A172 (cell line): Measurements from ENCODE around the gene TBC1D5. TPM values are rescaled to one million over a fixed set of nuclear protein-coding genes. Genes with fewer than 3 reads are reported as not detected.

ENCODE experiments used
- DNase-seq: peaks from one replicate; pipeline ENCODE4 v3.0.0-alpha.2; 2015; ENCODE audit warnings: low spot score
- total RNA-seq: library from RNA; depleted of rRNA; stranded (reverse); fragments of >200 nt; shearing (Covaris generic); gene quantifications from 2 replicates; pipeline ENCODE4 v1.2.3, GENCODE V29; 2014

The TBC1D5 gene
- total RNA-seq, 1 experiment from 2014 or later: 115 TPM

DNA sequence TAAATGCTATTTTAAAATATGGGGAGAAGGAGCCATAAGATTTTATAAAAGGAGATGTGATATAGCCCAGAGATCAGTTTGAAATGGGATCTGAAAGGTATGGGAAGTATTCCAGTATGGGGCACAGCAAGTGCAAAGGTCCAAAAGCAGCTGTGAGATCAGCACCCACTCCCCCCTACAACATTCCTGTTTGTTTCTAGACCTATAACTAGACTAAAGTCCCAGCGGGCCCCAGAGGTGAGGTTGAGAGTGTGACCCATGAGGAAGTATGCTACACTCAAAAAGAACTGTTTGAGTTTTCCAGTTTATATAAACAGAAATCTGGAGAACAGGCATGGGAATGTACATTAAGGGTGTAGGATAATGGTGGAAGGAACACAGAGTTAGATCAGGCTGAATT, 152.5 kb downstream of the TBC1D5 start:
- DNase-seq: no peak

DNA sequence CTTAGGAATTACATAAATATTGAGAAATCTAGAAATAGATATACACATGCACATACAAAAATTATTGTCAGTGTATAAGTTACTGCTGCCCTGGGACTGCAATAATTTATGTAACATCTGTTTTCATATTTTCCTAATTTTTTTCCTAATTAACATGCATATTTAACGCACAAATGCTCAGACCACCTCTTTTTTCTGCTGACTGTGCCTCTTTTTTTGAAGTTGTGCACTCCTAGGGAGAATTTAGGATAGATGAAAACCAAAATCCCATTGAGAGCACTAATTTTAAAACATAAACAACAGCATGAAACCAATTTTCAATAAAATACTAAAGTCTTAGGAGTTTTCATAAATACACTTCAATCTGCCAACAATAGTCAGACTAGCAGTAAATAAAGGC, 154.0 kb downstream of the TBC1D5 start:
- DNase-seq: no peak

DNA sequence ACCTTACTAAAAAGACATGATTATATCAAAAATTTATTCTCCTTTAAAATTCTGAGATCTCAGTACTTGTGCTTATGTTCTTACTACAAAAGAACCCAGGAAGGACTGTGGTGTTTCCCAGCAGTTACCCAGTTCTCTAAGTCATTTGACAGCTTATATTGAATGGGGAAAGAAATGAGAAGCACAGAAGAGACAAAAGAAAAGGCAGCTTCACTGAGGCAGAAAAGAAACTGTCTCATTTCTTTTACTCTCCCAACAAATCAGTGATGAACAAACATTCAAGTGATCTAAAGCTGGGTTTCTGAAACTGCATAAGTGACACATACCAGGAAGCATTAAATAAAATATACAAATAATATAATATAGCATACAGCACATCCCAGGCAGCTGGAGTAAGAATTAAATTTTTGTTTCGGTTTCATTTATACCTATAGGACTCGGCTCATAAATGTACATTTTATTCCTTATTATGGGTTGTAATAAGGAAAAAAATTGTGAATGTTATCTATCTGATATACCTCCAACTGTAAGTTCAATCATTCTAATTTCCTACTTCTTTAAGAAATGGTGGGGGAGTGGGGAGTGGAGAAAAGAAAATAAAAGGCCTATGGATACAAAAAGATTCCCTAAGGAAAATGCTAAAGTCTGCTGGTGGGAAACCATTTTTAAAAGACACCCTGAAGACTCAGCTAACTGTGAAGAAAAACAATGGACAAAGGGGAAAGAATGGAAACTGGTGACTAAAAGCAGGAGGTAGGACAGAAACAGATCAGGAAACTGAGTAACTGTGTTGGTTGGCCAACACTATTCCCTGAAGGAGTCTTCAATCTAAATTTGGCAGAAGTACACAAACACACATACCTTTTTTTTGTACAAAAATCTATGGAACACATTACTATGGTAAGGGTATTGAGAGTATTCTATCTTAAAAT, 156.8 kb downstream of the TBC1D5 start:
- DNase-seq: no peak

DNA sequence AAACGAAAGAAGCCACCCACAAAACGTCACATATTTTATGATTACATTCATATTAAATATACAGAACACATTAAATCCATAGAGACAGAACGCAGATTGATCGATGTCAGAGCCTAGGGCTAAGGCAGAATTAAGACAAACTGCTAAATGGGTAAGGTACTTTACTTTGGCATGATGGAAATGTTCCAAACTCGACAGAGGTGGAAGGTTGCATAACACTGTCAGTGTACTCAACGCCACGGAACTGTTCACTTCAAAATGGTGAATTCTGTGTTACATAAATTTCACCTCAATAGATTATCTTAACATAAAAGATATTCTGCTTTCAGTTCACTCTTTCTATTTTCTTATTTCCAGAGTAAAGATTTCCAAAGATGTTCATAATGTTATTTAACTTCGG, 158.4 kb downstream of the TBC1D5 start:
- no peak for DNase-seq

DNA sequence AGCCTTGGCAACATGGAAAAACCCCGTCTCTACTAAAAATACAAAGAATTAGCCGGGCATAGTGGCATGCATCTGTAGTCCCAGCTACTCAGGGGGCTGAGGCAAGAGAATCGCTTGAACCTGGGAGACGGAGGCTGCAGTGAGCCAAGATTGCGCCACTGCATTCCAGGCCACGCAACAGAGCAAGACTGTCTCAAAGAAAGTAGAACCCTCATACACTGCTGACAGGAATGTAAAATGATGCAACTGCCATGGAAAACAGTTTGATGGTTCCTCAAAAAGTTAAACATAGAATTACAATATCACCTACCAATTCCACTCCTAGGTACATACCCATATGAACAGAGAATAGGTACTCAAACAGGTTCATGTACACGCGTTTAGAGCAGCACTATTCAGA, 158.9 kb downstream of the TBC1D5 start:
- no peak for DNase-seq

DNA sequence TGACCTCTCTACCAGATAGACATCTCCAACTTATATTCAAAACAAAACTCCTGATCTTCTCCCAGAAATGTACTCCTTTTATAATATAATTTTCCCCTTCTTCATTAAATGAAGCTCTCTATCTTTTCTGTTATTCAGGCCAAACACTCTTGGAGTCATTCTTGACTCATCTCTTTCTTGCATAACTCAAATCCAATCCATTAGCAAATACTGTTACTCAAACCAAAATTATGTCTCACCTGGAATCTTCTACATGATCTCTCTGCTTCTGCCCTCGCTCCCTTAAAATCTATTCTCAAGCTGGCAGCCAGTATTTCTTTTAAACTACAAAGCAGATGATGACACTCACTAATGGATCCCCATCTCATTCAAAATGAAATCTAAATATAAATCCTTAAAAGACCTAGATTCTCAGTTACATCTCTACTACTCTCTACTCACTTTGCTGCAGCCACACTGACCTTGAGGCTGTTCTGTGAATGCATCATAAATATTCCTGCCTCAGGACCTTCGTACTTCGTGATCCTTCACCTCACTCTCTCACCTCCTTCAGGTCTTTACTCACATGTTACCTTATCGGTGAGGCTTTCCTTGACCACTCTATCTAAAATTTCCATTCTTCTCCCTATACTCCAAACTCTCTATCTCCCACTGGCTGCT, 160.9 kb downstream of the TBC1D5 start:
- DNase-seq: no peak

DNA sequence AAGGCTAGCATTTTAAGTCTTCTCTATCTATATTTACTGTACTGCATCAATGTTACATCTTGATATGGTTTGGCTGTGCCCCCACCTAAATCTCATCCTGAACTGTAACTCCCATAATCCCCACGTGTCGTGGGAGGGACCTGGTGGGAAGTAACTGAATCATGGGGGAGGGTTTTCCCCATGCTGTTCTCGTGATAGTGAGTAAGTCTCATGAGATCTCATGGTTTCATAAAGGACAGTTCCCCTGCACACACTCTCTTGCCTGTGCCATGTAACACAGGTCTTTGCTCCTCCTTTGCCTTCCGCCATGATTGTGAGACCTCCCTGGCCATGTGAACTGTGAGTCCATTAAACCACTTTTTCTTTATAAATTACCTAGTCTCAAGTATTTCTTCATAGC, 161.5 kb downstream of the TBC1D5 start:
- DNase-seq: no peak

DNA sequence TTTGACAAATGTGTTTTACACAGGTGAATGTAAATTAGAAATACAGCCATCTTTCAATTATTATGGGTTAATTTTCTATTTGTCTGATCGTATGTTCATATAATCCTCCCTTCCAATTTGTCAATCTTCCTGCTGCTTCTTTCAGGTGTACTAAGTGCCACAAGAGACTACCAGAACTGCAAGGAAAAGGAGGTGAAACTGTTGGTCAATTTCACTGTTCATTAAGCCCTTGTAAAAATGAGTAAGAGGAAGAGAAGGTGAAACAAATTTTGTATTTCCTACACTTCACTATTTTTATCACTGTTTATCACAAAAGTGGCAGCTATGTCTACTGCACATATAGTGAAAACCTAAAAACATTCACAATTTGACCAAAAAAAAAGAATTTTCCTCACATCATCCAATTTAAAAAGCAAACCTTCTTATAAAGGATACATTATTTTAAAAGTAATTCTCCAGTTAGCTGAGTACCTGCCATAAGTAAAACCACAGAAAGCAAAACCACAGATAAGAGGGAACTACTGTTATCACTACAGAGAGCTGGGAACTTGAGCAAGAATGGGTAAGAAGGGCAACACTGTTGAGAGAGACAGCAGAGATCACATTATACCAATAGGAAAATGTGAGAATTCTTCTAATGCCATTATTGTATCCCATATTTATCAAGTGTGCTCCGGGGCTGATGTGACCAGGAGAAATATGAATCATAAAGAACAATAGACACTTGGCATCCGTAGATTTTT, 163.0 kb downstream of the TBC1D5 start:
- peak; percentile 38 for DNase-seq

DNA sequence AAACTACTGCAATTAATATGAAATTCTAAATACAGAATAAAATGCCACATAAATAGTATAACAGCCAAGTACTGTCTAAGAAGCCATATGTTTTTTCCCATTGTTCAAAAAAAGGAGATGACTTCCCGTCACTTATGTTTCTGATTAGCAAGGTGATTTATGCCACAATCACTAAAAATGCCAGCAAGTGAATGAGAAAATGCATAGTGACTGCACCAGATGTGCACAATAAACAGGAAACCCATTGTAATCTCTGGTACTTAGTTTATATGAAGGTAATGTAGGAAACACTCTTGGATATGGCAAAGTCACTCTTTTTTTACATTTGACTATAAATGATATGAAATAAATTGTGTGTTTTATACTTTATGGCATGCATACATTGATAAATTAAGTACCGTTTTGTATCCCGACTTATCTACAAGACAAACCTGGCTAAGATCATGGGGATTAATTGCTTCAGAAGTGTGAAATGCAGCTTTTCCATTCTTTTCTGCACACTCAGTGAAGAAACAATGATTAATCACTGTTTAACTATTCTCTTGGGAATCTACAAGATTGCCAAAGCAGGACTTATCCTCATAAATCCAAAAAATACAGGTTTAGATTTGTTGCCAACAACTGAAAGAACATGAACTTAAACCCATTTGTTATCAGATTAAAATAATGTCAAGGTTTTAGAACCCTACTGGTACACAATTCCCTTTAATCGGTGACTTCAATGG, 164.5 kb downstream of the TBC1D5 start:
- no peak for DNase-seq

DNA sequence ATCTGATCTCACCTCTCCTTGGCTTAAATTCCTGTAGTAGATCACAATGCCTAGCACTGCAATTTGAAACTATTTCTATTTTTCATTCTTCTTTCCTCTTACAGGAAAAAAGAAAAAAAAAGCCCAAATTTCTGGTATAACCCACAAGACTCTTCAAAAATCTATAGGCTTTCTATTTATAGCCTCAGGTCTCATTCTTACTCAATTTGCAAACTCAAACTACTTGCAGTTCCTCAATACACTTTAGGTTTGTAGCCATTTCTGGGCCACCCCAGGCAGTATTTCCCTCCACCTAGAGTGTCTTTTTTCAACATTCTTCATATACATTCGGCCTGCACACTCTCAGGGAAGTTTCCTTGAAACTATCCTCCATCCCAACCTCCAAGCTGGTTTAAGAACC, 169.0 kb downstream of the TBC1D5 start:
- DNase-seq: no peak

DNA sequence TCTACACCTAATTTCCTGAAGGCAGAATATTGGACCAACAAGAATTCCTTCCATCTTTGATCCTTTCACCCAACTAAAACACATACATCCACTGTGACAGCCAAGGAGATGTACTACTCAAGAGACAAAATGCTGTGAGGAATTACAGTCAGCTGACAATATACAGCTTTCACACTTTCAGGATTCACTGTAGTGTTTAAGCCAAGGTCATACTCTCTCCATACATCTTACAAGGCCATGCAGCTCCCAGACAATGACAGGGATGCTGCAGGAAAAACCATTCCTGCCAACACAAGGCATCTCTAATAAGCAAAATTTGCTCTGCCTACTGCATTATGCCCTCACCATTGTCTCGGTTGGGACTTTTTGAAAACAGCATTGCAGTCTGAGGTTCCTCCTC, 170.7 kb downstream of the TBC1D5 start:
- DNase-seq: no peak

DNA sequence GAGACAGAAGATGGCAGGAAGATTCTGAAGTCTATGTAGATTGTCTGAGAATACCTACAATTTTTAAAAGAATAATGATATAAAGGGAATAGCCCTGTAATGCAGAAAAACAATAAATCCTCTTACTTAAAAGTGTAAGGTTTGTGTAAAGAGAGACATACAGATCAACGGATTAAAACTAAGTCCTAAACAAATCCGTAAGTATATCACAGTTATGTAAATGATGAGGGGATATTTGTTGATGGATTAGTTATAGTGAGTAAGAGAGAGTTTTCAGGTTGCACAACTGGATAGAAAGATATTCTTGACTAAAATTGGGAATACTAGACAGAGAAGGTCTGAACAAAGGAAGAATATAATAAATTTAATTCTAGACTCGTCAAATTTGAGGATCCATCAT, 179.6 kb downstream of the TBC1D5 start:
- DNase-seq: no peak

DNA sequence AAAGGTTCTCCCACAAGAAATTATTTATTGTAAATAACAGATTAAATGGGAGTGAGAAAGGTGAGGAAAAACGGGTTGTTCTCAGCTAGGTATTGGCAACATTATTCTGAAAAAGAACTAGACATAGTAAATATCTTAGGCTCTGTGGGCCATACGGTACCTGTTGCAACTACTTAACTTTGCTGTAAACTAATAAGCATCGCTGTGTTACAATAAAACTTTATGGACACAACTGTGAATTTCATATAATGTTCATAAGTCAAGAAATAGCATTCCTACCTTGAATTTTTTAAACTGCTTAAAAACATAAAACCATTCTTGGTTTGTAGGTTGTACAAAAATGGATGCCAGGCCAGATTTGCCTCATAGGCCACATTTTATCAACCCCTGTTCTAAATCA, 183.9 kb downstream of the TBC1D5 start:
- no peak for DNase-seq

DNA sequence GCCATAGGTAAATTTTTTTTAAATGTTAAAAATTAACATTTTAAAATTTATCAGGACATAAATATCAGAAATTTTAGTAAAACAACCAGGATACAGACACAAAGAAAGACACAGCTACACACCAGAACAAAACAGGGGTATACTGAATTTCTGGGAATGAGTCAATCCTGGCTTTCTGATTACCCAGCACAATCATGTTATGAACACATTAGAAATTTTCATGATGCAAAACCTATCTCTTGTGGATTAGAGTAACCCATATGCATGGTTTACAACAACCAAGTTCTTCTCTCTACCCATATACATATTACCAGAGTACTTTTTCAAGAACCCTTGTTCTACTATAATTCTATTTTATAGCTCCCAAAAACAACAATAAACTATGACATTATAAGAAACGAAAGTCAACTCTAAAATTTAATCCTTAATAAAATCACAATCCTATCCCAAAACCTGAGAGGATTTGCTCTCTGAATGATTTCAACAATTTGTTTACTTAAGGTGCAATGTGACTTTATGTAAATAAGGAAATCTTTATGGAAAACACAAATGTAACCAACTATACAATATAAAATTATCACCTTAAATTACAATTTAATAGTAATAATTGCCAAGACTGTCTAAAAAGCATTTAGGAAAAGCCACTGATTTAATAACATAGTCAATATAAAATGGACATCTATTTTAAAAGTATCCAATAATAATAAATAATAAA, 184.5 kb downstream of the TBC1D5 start:
- no peak for DNase-seq

DNA sequence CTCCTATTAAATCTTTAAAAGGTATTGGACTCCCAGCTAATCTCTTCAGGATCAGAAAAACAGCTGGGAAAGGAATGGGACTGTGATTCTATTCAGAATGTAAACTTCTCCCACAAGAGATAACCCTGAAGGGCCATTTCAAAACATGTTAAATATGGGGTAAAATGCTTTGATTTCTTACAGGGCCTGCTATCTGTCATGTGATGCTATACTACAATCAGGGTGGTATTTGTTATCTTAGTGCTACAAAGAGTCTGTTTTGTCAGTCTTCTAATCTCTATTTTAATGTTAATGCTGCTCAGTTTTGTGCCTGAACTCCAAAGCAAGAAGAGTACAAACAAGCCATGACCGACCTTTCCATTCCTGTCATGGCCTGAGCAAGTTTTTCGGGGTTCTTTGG, 186.9 kb downstream of the TBC1D5 start:
- no peak for DNase-seq

DNA sequence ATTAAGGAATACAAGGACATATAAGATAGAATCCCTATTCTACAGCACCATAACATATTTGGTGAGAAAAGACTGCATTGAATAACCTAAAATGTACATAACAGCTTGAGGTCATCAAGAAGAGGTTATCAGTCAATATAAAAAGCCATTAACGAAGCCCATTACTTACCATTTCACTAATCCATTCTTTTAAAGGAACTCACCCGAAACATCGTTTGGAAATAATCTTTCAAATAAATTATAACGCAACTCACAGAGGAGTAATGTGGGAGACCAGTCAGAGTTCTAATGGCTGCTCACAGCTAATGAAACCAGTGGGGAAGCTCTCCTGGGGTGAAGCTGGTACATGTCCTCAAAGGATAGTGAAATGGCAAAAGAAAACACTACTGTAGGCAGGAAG, 188.4 kb downstream of the TBC1D5 start:
- no peak for DNase-seq

DNA sequence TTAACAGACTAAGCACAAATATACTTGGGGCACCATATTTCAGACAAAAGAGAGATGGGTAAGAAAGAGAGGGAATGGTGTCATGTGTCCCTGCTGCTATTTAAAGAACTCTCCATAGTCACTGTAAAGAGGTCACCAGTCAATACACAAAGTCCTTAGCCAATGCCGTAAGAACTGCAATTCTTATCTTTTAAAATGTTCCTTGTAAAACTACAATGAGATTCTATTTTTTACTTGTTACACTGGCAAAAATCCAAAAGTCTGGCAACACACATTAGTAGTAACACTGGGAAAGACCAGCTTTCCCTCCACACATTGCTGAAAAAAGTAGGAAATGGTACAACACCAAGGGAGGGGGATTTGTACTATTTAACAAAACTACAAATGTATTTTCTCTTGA, 189.4 kb downstream of the TBC1D5 start:
- no peak for DNase-seq

DNA sequence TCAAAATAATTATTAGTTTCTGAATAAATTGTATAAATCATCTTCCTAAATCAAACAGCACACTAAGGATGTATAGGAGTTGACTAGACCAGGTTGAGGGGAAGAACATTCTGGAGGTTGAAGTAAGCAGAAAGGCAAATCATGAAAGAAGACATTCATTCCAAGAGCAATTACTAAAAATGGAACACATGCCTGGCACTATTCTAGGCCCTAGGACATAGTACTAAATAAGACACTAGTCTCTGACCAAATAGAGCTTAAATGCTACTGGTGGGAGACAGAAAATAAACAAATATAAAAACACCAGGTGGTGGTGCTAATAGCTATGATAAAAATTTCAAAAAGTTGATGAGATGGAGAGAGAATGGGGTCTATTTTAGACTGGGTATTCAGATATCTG, 190.1 kb downstream of the TBC1D5 start:
- DNase-seq: no peak

DNA sequence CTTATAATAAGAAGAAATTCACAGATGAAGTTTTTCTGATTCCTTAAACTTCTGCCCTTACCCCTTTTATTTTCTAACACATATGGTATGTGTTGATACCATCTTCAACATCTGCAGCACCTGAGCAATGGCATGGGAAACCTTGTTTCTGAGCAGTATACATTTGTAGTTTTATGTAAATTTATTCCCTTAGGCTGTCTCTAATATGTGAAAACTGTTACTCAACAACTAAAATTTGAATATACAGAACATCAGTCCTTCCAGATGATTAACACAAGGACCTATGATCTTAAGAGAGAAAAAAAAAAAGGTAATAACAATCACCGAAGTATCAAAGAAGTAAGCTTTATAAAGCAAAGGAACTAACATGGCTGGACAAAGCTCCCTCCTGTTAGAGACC, 190.5 kb downstream of the TBC1D5 start:
- no peak for DNase-seq

DNA sequence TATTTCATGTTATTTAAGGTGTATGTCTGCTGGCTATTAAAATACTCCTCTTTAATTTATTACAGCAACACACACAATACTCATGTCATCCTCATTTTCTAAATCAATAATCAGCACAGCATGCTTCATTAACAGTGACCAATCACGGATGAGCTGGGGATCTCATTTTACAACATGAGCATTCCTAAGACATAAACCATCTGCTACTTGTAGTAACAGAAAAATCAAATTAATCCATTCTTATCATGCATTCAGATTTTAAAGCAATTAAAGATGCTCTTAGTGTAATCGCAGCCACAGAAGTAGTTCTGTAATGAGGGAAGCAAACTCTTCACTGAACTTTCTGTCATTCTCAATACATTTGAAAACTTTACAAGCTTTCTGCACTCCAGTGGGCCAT, 191.1 kb downstream of the TBC1D5 start:
- DNase-seq: no peak

DNA sequence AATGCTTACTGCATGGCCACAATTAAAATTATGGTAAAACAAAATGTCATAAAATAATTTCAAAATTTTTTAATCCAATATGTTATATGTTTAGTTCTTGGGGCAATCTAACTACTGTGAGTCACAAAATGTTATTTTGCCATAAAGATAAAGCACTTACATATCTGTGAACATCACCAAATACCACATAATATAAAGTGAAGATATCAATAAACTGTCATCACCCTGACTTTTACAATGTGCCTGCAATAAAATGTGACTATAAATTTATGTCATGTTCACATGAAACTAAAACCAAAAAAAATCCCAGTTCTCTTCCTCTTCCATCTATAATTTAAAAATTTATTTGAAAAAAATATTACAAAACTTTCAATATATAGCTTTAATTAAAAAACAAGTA, 191.8 kb downstream of the TBC1D5 start:
- no peak for DNase-seq
